Measurements from ENCODE around the gene DCDC2C.

DCDC2C gene

DNA sequence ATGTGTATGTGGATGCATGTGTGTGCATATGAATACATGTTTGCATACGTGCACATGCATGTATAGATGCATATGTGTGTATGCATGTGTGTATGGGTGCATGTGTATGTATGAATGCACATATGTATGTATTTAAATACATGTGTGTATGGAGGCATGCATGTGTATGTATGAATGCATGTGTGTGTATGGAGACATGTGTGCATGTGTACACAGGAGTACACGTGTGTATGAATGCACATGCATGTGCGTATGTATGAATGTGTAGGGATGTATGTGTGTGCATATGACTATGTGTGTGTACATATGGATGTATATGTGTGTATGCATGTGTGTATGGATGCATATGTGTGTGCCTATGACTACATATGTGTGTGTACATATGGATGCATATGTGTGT, 51.9 kb downstream of the DCDC2C start:
- no peaks in the 10 kb centered on the region for H3K36me3 ChIP-seq (ENCODE audit: control insufficient read depth, insufficient read depth, low read length)
- H3K9ac ChIP-seq (ENCODE audit: low read length): no peak overlapping the region
- no peaks in the 10 kb centered on the region for H3K27me3 ChIP-seq (ENCODE audit: control insufficient read depth, insufficient read depth, low read length)
- no peaks in the 10 kb centered on the region for H3K9me3 ChIP-seq (ENCODE audit: control insufficient read depth, low read length)
- no peaks in the 10 kb centered on the region for H3K4me1 ChIP-seq (ENCODE audit: control insufficient read depth, insufficient read depth, low read length)
- H3K4me3 ChIP-seq (ENCODE audit: low read length): no peak overlapping the region

DNA sequence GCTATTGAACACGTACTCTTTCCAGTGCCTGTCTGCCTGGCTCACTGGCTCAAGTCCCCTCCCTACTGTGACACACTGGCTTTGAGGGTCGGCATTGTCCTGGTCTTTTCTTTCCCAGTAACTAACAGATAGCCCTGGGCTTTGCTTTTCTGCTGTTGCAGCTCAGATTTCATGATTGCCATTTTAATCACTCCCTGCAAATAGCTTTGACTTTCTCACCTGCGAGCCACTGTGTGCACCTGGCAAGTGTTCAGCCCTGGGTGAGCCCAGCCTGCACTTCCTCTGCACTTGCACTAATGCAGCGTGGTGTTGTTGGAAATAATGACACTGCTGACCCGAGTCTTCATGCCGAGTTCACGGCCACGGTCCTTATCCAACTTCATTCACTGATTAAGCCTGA, 52.9 kb downstream of the DCDC2C start:
- no peaks in the 10 kb centered on the region for H3K36me3 ChIP-seq (ENCODE audit: control insufficient read depth, insufficient read depth, low read length)
- no peak overlapping the region for H3K9ac ChIP-seq (ENCODE audit: low read length)
- H3K4me1 ChIP-seq (ENCODE audit: control insufficient read depth, insufficient read depth, low read length): no peaks in the 10 kb centered on the region
- no peaks in the 10 kb centered on the region for H3K27me3 ChIP-seq (ENCODE audit: control insufficient read depth, insufficient read depth, low read length)
- H3K4me3 ChIP-seq (ENCODE audit: low read length): no peak overlapping the region
- no peaks in the 10 kb centered on the region for H3K9me3 ChIP-seq (ENCODE audit: control insufficient read depth, low read length)

DNA sequence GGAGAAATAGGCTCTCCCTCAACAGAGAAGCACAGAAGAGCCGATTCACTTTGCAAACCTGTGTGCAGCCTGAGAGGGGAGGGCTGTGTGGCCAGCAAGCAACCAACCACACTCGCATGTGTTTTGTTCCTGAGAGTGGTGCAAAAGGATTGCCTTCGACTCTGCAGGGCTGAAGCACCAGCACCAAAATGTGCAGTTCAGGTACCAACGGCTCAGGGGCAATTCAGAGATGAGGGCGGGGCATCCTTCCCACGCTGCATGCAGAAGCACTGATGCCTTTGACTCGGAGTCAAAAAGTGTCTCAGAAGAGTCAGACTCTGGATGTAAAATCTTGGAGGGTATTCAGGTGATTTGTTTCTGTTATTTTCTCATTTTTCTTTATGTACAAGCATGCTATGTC, 55.5 kb downstream of the DCDC2C start:
- Histone ChIP-seq H3K36me3 (ENCODE audit: control insufficient read depth, insufficient read depth, low read length) (no peaks in the 10 kb centered on the region), H3K9me3 (ENCODE audit: control insufficient read depth, low read length) (no peaks in the 10 kb centered on the region), H3K9ac (ENCODE audit: low read length) (no peak overlapping the region), H3K4me1 (ENCODE audit: control insufficient read depth, insufficient read depth, low read length) (no peaks in the 10 kb centered on the region), H3K4me3 (ENCODE audit: low read length) (no peak overlapping the region), H3K27me3 (ENCODE audit: control insufficient read depth, insufficient read depth, low read length) (no peaks in the 10 kb centered on the region)

DNA sequence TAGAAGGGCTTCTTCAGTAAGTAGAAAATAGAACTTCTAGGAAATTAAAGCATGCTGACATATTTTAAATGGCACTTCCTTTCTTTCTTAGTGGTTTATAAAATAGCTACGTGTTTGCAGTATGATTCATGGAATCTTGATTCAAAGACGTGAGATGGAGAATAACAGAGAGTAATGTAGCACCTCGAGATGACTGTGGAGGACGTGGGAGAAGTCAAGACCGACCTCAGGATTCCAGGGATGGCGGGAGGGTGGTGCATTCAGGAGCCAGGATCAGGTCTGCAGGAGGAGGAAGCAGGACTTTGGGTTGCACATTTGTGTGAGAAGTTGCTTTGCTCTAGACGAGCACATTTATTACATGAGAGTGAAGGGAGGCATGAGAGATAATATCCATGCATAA, 56.0 kb downstream of the DCDC2C start:
- H3K36me3 ChIP-seq (ENCODE audit: control insufficient read depth, insufficient read depth, low read length): no peaks in the 10 kb centered on the region
- no peaks in the 10 kb centered on the region for H3K9me3 ChIP-seq (ENCODE audit: control insufficient read depth, low read length)
- H3K4me1 ChIP-seq (ENCODE audit: control insufficient read depth, insufficient read depth, low read length): no peaks in the 10 kb centered on the region
- H3K27me3 ChIP-seq (ENCODE audit: control insufficient read depth, insufficient read depth, low read length): no peaks in the 10 kb centered on the region
- no peak overlapping the region for H3K4me3 ChIP-seq (ENCODE audit: low read length)
- no peak overlapping the region for H3K9ac ChIP-seq (ENCODE audit: low read length)

DNA sequence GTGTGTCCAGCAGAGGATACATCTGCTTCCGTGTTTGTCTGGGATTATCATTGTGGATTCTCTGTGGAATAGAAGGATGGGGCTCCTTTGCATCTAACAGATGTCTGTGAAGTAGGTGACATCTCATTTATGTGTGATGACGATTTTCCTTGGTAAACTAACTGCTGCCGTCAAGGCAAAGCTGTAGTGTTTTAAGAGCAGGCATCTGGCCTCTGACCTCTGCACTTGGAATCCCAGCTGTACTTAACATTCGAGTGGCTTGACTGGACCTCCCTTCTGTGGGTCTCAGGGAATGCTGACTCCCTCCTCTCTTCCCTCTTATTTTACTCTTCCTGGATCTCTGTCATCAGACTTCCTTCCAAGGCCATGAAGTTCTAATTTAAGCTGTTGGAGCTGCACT, 56.4 kb downstream of the DCDC2C start:
- Histone ChIP-seq H3K4me1 (ENCODE audit: control insufficient read depth, insufficient read depth, low read length) (no peaks in the 10 kb centered on the region), H3K9ac (ENCODE audit: low read length) (no peak overlapping the region), H3K27me3 (ENCODE audit: control insufficient read depth, insufficient read depth, low read length) (no peaks in the 10 kb centered on the region), H3K4me3 (ENCODE audit: low read length) (no peak overlapping the region), H3K36me3 (ENCODE audit: control insufficient read depth, insufficient read depth, low read length) (no peaks in the 10 kb centered on the region), H3K9me3 (ENCODE audit: control insufficient read depth, low read length) (no peaks in the 10 kb centered on the region)

DNA sequence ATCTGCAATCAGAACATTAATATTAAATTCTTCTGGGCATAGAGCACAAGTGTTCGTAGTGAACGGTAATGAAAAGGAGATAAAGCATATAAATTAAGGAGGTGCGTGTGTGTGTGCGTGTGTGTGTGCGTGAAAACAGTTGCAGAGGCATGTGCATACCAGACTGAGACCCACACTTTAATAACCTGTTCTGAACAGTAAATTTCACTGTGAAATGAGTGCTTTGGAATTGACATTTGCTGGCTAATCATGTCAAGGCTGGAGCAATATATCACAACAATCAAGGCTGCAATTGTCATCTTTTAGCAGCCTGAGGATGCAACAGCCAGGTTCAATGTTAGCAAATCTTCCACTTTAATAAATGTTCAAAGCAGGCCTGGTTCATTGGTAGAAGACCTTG, 57.9 kb downstream of the DCDC2C start:
- Histone ChIP-seq H3K27me3 (ENCODE audit: control insufficient read depth, insufficient read depth, low read length) (no peaks in the 10 kb centered on the region), H3K9me3 (ENCODE audit: control insufficient read depth, low read length) (no peaks in the 10 kb centered on the region), H3K4me1 (ENCODE audit: control insufficient read depth, insufficient read depth, low read length) (no peaks in the 10 kb centered on the region), H3K36me3 (ENCODE audit: control insufficient read depth, insufficient read depth, low read length) (no peaks in the 10 kb centered on the region), H3K4me3 (ENCODE audit: low read length) (no peak overlapping the region), H3K9ac (ENCODE audit: low read length) (no peak overlapping the region)

DNA sequence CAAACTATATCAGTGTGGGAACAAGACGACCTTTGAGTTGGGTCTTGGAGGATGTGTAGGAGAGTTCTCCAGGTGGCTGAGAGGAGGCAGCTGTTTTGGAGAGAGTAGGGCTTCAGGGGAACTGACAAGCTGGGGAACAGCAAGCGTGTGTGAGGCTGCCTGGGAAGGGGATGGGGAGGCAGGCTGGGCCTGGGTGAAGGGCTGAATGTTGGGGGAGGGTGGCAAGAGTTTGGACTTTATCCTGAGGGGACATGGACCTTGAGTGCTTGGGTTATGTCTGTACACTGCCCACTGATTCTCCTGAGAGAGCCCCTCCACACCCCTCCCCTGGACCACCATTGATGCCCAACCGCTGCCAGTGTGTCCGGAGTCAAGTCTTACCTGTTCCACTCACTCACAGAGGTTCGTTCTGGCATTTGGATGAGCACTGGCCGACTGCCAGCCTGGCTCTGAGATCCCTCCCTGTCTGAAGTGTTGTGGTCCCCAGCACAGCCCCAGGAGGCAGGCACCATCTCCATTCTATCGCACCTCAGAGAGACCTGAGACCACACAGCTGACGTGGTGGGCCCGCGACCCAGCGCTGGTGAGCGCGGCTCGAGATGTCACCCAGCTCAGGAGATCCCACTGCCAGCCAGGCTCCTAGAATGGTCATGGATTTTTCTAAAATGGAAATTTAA, 59.5 kb downstream of the DCDC2C start:
- Histone ChIP-seq H3K36me3 (ENCODE audit: control insufficient read depth, insufficient read depth, low read length) (no peaks in the 10 kb centered on the region), H3K9ac (ENCODE audit: low read length) (no peak overlapping the region), H3K27me3 (ENCODE audit: control insufficient read depth, insufficient read depth, low read length) (no peaks in the 10 kb centered on the region), H3K9me3 (ENCODE audit: control insufficient read depth, low read length) (no peaks in the 10 kb centered on the region), H3K4me1 (ENCODE audit: control insufficient read depth, insufficient read depth, low read length) (no peaks in the 10 kb centered on the region), H3K4me3 (ENCODE audit: low read length) (no peak overlapping the region)

DNA sequence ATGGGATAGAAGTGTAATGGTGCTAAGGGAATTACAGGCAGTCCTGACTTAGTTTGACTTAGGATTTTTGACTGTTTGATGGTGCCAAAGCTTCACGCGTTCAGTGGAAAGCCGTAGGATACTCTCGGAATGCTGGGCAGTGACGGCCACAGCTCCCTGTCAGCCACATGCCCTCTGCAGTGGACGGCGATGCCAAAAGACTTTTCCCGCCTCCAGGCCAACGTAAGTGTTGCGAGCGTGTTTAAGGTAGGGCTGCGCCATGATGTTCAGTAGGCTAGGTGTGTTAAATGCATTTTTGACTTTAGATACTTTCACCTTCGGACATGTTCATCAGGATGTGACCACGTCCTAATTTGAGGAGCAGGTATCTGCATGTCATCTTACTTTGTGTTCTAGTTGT, 63.4 kb downstream of the DCDC2C start:
- H3K4me1 ChIP-seq (ENCODE audit: control insufficient read depth, insufficient read depth, low read length): no peaks in the 10 kb centered on the region
- H3K27me3 ChIP-seq (ENCODE audit: control insufficient read depth, insufficient read depth, low read length): no peaks in the 10 kb centered on the region
- no peak overlapping the region for H3K4me3 ChIP-seq (ENCODE audit: low read length)
- no peak overlapping the region for H3K9ac ChIP-seq (ENCODE audit: low read length)
- no peaks in the 10 kb centered on the region for H3K36me3 ChIP-seq (ENCODE audit: control insufficient read depth, insufficient read depth, low read length)
- no peaks in the 10 kb centered on the region for H3K9me3 ChIP-seq (ENCODE audit: control insufficient read depth, low read length)

DNA sequence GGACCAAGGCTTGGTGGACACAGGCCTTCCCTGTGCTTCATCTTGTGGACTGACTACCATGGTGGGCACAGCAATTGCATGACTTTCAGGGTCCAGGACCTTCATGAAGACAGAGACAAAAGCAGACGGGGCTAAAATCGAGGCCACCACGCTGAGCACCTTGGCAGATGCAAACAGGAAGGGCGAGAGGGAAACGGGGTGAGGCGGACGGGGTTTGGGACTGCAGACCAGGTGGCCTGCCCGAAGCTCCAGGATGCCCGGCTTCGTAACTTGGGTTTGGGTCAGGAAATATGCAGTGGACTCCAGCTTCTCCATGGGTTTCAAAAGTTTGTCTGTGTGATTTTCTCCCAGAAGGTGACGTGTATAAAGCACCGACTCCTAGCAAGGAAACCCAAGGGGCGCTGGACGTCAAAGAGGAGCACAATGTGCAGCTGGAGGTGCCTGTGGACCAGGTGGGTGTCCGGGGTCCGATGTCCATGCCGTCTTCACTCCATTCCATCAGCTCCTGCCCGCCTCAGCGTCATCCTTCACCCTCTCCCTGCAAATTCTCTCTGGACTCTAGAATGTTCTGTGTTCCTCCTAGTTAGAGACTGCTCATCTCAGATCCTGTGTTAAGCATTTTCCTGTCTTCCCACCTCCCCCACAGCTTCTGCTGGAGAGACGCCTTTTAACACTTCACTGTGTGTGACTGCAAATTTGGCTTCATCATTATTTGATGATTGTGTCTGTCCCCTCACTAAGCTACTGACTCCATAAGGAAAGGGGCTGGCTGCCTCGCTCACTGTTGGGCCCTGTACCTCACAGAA, 65.8 kb downstream of the DCDC2C start:
- H3K4me3 ChIP-seq (ENCODE audit: low read length): no peak overlapping the region
- no peak overlapping the region for H3K9ac ChIP-seq (ENCODE audit: low read length)
- H3K9me3 ChIP-seq (ENCODE audit: control insufficient read depth, low read length): no peaks in the 10 kb centered on the region
- no peaks in the 10 kb centered on the region for H3K4me1 ChIP-seq (ENCODE audit: control insufficient read depth, insufficient read depth, low read length)
- H3K27me3 ChIP-seq (ENCODE audit: control insufficient read depth, insufficient read depth, low read length): peaks cover 3% of the 10 kb centered on the region
- no peaks in the 10 kb centered on the region for H3K36me3 ChIP-seq (ENCODE audit: control insufficient read depth, insufficient read depth, low read length)

DNA sequence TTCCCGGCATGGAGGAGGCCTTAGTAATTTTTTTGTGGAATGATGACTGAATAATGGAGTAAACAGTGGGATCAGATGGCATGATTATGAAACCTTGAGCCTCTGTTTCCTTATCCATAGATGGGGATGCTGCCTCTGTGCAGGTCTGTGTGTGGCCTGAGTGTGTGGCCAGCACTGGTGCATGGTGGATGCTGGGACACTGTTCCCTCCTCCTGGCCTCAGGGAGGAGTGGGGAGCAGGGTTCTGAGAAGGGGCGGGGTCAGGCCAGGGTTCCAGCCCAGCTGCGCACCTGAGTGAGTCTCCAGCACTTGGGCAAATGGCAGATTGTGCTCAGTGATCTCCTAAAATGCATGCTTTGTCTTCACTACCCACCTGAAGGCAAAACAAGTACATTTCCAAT, 66.4 kb downstream of the DCDC2C start:
- Histone ChIP-seq H3K9me3 (ENCODE audit: control insufficient read depth, low read length) (no peaks in the 10 kb centered on the region), H3K4me1 (ENCODE audit: control insufficient read depth, insufficient read depth, low read length) (no peaks in the 10 kb centered on the region), H3K27me3 (ENCODE audit: control insufficient read depth, insufficient read depth, low read length) (peaks cover 5% of the 10 kb centered on the region), H3K36me3 (ENCODE audit: control insufficient read depth, insufficient read depth, low read length) (no peaks in the 10 kb centered on the region), H3K4me3 (ENCODE audit: low read length) (no peak overlapping the region), H3K9ac (ENCODE audit: low read length) (no peak overlapping the region)

DNA sequence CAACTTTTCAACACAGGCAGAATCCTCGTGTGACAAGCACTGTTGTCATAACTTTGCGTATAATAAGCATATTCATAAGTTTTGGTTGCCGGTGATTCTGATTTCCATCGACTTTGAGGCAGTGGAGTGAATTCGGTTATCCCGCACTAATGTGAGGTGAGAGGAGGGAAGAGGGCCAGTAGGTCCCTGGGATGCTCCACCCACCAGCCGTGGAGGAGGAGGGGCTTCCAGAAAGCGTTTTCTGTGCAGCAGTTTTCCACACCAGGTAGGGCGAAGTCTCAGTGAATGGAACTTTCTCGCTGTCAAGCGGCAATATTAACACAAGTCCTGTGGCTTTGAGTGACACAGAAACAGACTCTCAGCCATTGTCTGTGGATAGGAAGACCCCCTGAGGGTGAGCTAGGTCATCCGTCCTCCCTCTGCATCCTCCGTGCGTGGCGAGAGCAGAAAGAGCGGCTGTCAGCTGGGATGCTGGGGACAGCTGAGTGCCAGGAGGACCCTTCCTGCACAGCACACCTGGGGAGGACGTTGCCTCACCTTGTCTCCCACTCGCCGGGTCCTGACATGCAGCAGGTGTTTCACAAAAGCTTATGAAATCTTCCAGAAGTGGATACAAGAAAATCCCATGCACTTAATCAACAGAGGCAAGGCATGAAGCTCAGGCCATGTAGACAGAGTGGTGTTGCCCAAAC, 67.5 kb downstream of the DCDC2C start:
- no peak overlapping the region for H3K9ac ChIP-seq (ENCODE audit: low read length)
- H3K4me3 ChIP-seq (ENCODE audit: low read length): no peak overlapping the region
- peaks cover 6% of the 10 kb centered on the region for H3K27me3 ChIP-seq (ENCODE audit: control insufficient read depth, insufficient read depth, low read length)
- no peaks in the 10 kb centered on the region for H3K36me3 ChIP-seq (ENCODE audit: control insufficient read depth, insufficient read depth, low read length)
- H3K4me1 ChIP-seq (ENCODE audit: control insufficient read depth, insufficient read depth, low read length): no peaks in the 10 kb centered on the region
- no peaks in the 10 kb centered on the region for H3K9me3 ChIP-seq (ENCODE audit: control insufficient read depth, low read length)

DNA sequence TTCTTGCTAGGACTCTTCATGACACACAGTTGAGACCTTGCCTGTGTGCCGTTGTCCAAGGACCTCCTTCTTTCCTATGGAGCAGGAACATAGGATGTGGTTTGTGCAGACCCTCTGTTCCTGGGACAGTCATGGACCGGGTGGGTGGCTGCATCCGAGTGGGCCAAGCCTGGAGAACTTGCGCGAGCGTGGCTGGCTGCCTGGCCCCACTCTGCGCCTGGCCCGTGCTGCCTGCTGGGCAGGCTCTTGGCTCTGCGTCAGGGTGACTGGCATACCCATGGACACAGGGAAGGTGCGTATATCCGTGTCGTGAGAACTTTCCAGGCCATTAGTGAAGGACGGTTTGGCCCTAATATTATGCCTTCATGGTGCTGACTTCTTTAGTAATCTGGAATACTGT, 68.2 kb downstream of the DCDC2C start:
- Histone ChIP-seq H3K4me1 (ENCODE audit: control insufficient read depth, insufficient read depth, low read length) (no peaks in the 10 kb centered on the region), H3K9me3 (ENCODE audit: control insufficient read depth, low read length) (no peaks in the 10 kb centered on the region), H3K9ac (ENCODE audit: low read length) (no peak overlapping the region), H3K4me3 (ENCODE audit: low read length) (no peak overlapping the region), H3K27me3 (ENCODE audit: control insufficient read depth, insufficient read depth, low read length) (peaks cover 12% of the 10 kb centered on the region), H3K36me3 (ENCODE audit: control insufficient read depth, insufficient read depth, low read length) (no peaks in the 10 kb centered on the region)

Measured in mucosa of stomach (tissue), 1 donor.